GM19438 (cell line): ENCODE measurements around the gene LYZL4.

ENCODE experiments used
- ATAC-seq: cut with Tn5 transposase; IDR thresholded peaks from one replicate; pipeline ENCODE4 v1.9.1; 2021; ENCODE audit warnings: low read depth; ENCODE audit not compliant: unreplicated experiment

The LYZL4 gene, protein sequence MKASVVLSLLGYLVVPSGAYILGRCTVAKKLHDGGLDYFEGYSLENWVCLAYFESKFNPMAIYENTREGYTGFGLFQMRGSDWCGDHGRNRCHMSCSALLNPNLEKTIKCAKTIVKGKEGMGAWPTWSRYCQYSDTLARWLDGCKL

DNA sequence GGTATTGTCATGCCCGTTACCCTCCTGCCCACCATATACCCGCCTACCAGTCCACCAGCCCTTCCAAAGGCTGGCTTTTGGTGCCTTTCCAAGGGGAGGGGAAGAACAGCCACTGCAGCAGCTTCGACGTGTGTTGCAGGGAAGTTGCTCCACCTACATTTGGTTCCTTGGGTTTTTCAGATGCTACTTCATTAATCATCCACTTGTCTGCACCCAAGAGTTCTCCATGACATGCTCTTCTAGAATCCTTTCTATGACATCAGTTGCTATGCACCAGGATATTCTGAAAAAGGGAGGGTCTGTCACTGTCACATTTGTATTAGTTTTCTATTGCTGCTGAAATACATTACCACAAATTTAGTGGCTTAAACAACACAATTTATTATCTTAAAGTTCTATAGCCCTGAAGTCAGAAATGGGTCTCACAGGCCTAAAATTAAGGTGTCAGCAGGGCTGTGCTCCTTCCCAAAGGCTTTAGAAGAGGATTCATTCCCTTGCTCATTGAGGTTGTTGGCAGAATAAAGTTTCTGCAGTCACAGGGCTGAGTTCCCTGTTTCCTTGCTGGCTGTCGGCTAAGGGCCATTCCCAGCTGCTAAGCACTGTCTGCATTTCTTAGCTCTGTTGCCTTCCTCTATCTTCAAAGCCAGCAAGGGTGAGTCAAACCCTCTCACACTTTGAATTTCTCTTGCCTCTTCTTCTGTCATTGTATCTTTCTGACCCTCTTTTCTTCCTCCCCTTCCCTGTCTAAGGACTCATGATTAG lies at the start of gene LYZL4:
LYZL4 (minus strand) TSS at position 241 of the 762 bp plus-strand sequence. CDS start 3,359 bp downstream, outside the sequence.
- ATAC-seq, result no peak

DNA sequence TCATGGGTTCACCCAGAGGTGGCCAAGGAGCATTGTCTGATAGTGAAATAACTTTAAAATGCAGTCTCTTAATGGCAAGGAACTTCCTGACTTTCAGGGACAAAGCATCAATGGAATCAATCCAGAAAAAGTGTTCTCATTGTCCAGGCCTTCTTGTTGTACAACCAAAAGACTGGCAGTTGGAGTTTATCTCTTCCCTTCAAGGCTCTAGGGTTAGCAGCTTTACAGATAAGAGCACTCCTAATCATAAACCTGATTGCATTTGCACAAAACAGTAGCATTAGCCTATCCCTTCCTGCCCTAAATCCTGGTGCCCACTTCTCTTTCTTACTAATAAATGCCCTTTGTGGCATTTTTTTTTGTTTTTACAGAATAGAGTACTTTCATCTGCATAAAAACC lies 48.7 kb upstream of the LYZL4 start:
- ATAC-seq, result no peak

DNA sequence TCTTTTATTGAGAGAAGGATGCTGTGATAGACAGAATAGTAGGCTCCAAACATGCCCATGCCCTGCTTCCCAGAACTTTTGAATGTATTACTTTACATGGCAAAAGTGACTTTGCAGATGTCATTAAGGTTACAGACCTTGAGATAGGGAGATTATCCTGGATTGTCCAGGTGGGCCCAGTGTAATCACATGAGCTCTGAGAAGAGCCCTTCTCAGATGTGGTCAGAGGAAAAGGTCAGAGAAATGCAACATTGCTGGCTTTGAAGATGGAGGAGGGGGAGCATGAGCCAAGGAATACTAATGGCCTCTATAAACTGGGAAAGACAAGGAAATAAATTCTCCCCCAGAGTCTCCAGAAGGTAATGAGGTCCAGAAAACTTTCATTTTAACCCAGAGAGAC lies 45.8 kb upstream of the LYZL4 start:
- no peak for ATAC-seq

DNA sequence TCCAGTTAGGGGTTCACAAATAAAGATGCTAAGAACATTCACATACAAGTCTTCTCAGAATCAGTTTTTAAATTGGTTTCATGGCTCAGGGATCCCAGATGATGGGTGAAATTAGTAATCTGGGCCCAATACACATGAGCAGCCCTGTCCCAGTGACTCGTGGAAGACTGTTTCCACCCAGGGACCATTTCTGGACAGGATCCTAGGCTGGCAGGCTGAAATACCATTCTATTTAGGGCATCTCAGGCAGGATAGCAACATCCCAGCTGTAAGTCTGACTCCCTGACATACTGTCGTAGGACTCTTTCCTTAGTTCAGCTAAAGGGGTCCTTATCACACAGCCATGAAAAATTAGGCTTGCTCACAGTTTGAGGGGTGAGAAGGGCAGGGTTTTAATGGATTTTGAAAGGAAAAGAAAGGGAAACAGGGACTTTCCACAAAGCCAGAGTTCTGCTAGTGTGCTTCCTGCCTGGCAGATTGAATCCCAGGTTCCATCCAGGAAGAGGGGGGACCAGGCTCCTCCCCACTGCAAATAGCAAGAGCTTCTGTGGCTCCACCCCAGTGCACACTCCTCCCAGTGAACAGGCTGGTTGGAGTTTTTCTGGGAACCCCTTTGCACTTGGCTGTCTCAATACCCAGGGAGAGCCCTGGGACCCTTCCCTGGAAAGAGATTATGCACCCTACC lies 41.3 kb upstream of the LYZL4 start:
- ATAC-seq, result no peak

DNA sequence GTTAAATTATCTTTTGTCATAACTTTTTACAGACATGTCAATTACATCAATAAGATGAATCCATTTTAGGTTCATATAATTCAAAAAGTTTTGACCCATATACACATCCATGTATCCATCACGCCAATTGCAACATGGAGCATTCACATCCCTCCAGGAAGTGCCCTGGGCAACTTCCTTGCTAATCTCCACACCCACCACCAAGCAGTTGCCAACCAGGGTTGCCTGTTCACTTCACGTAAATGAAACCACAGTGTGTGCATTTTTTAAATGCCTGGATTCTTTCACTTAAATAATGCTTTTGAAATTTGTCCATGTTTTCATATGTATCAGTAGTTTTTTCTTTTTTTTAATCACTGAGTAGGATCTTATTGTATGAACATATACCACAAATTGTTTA lies 40.7 kb upstream of the LYZL4 start:
- ATAC-seq, result no peak

DNA sequence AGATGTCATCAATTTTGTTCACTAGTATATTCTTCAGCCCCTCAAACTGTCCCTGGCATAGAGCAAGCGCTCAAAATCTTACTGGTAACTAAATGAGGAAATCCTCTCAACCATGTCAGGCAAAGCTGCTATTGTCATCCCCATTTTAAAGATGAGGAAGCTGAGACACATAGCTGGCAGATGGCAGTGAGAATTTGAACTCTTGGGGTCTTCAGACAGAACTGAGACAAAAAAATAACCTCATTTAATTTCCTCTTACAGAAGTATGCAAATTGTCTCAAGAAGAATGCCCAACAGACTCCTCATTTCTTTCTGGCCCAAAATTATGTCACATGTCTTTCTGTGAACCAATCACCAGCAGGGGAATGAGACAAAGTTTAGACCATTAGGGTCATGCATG lies 40.2 kb upstream of the LYZL4 start:
- no peak for ATAC-seq

DNA sequence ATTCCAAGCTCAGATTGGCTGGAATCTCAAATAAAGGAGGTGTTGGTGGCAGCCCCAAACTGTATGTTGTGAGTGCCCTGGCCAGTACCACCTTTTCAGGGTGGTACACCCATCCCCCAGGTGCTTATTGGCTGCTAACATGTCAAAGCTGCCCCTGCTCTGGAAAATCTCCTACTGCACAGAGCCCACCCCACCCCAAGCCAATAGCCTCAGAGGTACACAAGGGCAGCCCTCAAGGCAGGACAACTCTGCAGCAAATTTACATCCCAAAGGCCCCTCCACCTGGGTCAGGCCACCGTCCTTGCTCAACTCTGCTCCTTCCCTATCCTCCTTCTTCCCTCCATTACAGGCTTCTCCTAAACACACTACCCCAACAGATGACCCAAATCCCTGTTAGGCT lies 37.1 kb upstream of the LYZL4 start:
- no peak for ATAC-seq

DNA sequence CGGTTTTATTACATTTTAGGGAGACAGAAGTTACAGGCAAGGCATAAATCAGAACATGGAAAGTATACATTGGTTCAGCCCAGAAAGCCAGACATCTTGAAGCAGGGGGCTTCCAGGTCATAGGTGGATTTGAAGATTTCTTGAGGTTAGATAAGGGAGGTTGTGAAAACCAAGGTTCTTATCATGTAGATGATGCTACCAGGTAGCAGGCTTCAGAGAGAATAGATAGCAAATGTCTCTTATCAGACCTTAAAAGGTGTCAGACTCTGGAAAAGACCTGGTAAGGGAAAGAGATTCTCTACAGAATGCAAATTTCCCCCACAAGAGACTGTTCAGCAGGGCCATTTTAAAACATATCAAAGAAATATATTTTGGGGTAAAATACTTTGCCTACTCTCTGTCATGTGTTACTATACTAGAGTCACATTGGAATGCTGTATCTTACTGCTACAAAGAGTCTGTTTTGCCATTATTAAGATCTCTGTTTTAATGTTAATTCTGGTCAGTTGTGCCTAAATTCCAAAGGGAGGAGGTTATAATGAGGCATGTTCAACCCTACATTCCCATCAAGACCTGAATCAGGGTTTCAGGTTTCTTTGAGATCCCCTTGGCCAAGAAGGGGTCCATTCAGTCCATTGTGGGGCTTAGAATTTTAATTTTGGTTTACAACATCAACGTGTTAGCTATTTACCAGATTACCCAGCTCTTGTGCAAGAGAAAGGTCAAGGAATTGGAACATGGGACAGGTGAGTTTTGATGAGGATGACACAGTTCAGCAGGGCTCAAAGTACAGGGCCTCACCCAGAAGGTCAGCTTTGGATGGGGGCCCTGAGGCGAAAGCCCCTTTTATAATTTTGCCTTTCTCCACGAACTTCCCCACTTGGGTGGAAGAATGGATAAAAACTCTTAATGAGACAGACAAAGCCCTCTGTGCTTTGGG lies 36.0 kb upstream of the LYZL4 start:
- no peak for ATAC-seq

DNA sequence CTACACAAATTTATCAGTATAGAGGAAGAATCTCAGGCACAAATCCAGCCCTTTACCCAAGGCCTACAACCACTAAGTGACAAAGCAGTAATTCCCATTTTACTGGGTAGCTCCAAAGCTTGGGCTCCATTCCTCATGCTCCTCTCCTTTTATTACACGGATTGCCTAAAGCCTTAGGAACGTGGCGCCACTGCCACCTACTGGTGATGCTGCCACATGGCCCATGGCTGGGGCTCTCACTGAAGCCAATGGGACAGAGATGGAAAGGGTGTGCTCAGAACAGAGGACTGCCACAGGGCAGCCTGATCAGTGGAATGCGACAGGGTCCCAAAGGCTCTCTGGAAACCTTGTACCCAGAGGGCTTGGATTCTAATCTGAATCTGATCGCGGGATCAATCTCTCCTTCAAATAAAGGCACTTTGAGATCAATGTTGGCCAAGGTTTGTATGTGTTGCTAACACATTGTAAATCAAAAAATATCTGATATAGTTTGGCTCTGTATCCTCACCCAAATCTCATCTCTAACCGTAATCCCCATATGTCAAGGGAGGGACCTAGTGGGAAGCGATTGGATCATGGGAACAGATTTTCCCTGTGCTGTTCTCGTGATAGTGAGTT lies 33.5 kb upstream of the LYZL4 start:
- peak; percentile 85 for ATAC-seq

DNA sequence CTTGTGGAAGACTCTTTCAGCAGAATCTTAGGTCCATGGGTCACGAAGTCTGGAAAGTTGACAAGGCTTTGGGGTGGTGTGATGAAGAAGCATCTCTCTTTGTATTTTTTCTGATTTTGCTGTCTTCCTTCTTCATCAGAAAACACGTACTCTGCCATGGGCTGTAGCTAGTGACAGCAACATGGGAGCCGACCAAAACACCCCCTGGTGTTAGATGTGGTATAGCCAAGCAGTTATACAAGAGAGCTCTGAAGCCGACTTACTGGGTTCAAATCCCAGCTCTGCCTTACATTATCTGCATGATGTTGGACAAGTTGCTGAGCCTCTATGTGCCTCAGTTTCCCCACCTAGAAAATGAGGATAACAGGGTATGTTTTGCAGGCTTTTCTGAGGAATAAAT lies 32.9 kb upstream of the LYZL4 start:
- no peak for ATAC-seq

DNA sequence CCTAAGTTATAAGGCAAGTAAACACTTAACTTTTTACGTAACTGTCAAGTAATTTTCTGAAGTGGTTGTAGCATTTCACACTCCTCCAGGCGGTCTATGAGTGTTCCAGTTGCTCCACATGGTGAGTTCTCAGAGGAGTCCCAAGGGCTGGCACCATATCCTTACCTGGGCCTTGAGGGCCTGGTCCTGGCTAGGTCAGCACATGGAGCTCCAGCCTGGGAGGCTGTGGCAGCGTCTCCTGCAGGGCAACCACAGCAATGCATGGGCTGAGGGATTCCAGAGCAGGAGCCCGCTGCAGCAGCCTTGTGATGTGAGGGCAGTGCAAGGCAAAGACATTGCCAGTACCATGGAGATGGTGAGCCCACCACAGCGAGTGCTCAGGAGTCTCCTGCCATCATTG lies 32.2 kb upstream of the LYZL4 start:
- ATAC-seq, result no peak

DNA sequence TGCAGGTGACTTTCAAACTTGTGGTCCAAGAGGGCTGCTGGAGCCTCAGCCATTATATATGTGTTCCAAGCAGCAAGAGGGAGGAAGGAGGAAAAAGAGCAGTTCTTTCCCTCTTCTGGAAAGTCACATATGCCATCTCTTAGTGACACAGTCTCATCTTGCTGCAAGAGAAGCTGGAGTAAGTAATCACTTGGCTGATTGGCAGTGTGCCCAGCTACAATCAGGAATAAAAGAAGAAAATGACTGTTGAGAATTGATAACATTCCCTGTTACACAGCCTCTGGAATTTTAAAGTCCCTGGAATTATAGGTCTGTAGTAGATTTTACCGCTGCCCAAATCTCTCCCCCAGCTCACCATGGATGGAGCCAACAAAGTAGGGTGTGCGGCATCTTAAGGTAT lies 31.4 kb upstream of the LYZL4 start:
- ATAC-seq, result no peak

DNA sequence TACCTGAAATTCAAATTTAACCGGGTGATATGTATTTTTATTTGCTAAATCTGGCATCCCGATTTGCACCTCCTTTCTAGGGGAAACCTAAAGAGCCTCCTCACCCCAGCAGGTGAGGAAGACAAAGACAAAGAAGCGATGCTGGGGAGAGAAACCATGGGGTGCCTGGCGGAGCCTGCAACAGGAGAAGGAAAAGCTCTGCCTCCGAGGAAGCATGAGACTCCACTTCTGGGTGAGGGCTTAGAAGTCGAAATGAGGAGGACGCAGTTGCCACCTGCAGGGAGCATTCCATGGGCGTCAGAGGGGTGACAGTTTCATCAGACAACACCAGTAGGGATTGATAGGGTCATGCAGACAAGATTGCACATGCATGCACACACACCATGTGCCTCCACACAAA lies 30.5 kb upstream of the LYZL4 start:
- no peak for ATAC-seq

DNA sequence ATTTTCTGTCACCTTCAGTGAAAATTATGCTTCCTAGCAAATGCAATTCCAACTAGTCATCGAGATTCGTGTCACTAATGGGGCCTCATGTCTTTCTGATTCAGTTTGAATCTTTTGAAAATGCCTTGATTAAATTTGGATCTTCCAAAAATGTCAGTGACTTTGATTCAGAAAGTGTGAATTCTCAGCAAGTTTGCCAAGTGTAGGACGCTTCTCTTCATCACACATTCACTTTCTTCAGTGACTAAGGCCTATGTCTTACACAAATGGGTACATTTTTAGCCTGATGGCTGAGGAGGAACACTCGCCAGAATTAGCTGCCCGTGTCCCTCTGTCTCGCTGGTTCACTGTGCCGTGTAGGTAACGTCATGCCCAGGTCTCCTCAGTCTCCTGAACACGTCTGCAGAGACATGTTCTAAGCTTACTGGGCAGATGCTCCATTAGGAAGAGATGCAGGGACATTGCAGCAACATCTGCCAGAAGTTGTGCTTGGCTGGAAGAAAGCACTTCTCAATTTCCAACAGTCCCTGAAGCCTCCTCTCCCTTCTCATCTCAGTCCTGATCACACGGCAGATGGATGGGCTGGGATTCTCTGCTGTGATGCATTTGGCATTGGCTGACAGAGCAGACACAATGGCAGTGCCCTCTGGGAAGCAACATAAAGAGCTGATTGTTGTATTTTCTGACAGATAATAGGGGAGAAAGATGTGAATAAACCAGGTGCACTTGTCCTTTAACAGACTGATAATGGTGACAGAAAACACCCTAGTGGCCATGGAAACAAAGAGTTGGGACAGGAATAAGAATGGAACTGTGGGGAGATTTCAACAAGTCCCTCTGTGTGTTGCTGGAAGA lies 29.1 kb upstream of the LYZL4 start:
- ATAC-seq, result no peak

DNA sequence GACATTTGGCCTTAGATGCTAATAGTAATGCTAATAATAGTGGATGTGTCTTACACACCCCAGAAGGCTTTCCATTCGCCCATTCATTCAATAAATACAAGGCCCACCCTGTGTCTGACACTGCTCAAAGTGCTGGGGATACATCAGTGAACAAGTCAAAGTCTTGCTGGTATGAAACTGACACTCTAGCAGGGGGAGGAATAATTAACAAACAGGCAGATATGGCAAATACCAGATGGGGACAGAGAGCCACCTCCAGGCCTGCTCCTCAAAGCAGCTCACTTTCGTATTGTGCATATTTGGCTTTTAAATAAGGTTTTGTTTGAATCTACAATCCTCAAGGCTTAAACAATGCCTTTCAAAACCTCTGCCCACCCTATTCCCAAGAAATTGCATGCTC lies 28.3 kb upstream of the LYZL4 start:
- ATAC-seq, result no peak

DNA sequence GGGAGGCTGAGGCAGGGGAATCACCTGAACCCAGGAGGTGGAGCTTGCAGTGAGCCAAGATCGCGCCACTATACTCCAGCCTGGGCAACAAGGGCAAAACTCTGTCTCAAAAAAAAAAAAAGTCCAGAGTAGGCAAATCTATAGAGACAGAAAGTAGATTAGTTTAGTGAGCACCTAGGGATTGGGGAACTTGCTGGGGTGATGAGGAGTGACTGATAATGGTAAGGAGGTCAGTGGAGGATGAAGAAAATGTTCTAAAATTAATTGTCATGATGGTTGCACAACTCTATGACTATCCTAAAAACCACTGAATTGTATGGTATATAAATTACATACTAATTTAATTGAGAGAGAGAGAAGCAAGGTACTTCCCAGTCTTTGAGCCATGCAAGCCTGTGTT lies 27.8 kb upstream of the LYZL4 start:
- ATAC-seq, result no peak

DNA sequence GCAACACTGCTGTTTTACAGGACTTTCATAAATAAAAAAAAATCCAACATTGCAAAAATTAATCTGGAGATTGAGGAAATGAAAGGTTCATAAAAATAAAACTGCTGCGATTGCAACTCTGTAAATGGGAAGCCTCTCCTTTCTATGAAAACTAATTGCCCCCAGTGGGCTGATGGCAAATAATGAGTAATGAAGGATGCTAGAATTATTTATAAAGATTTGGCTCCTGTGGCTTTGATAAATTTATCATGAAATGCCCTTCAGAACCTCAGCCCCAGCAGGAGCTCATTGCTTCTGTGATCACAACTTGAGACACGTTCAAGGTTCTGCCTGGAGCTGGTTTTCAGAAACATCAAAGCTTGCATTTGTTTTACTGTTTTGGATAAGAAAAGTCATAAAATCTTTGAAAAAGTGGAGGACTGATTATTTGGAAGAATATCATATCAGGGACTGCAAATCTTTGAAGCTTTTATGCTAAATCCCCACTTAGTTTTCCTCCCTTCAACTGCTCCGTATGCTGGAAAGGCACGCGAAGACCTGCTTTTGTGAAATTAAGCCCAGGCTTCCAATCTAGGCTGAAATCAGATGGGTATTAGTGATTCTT lies 24.5 kb upstream of the LYZL4 start:
- ATAC-seq, result no peak

DNA sequence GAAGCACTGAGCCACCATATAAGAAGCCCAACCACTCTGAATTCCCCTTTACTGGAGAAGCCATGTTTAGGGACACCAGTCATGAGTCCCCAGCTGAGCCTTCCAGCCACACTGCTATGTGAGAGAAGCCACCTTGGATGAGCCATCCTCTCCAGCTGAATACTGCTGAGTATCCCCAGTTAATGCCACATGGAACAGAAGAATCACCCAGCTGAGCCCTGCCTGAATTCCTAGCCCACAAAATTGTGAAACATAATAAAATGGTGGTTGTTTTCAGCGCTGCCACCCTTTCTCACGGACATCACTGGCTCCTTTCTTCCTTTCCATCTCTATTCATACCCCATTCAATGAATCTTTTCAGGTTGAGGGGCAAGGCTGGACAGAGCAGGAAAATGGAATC lies 22.1 kb upstream of the LYZL4 start:
- ATAC-seq, result no peak
